Nephron progenitor cell (in vitro differentiated cells): ENCODE measurements around the gene CEMIP.

Experiments used
- DNase-seq: peaks from one replicate; pipeline ENCODE4 v3.0.0; 2021
- H3K27ac Mint-ChIP-seq: 2 replicates; pipeline ENCODE4 v1.8.0; 2021; ENCODE audit warnings: mild to moderate bottlenecking, moderate library complexity, mixed read lengths
- H3K27me3 Mint-ChIP-seq: 2 replicates; pipeline ENCODE4 v1.8.0; 2021; ENCODE audit warnings: mild to moderate bottlenecking, low read depth, mixed read lengths; ENCODE audit not compliant: poor library complexity
- H3K36me3 Mint-ChIP-seq: 2 replicates; pipeline ENCODE4 v1.8.0; 2021; ENCODE audit warnings: low read depth, mixed read lengths
- H3K4me1 Mint-ChIP-seq: 2 replicates; pipeline ENCODE4 v1.8.0; 2021; ENCODE audit warnings: mixed read lengths
- H3K4me3 Mint-ChIP-seq: 2 replicates; pipeline ENCODE4 v1.8.0; 2021; ENCODE audit warnings: mild to moderate bottlenecking, moderate library complexity, mixed read lengths
- H3K9me3 Mint-ChIP-seq: 2 replicates; pipeline ENCODE4 v1.8.0; 2021; ENCODE audit warnings: mild to moderate bottlenecking, moderate library complexity, mixed read lengths
- TF ChIP-seq, protein P1 (sequence below): fragments of 200-600 bp; sonication (generic); IDR thresholded peaks from 2 replicates; pipeline ENCODE4 v1.5.0; 2021; ENCODE audit warnings: antibody characterized with exemption

The CEMIP gene

DNA sequence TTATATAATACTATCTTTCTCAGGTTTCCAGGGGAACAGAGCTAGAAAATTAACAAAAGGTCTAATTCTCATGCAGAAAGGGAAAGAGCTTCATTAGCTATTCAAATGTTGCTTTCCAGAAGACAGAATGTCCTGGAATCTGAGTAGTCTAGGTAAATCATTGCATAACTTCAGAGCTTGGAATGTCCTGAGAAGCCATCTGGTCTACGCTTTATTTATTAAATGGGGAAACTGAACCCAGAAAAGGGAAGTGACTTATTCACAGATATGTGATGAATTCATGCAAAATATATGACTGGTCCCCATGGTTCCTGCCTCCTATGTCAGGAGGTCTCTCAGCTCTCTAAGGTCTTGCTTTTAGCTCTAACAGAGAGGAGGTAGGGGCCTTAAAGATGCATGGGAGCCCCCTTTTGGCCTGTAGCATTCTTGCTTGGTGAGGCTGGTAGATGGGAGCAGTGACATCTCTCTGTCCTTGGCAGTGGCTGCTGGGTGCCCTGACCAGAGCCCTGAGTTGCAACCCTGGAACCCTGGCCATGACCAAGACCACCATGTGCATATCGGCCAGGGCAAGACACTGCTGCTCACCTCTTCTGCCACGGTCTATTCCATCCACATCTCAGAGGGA, 99.2 kb downstream of the CEMIP start:
- peaks cover 48% of the 10 kb centered on the region for H3K4me1 Mint-ChIP-seq
- H3K4me3 Mint-ChIP-seq = no peak overlapping the region
- TF ChIP-seq, protein P1, sequence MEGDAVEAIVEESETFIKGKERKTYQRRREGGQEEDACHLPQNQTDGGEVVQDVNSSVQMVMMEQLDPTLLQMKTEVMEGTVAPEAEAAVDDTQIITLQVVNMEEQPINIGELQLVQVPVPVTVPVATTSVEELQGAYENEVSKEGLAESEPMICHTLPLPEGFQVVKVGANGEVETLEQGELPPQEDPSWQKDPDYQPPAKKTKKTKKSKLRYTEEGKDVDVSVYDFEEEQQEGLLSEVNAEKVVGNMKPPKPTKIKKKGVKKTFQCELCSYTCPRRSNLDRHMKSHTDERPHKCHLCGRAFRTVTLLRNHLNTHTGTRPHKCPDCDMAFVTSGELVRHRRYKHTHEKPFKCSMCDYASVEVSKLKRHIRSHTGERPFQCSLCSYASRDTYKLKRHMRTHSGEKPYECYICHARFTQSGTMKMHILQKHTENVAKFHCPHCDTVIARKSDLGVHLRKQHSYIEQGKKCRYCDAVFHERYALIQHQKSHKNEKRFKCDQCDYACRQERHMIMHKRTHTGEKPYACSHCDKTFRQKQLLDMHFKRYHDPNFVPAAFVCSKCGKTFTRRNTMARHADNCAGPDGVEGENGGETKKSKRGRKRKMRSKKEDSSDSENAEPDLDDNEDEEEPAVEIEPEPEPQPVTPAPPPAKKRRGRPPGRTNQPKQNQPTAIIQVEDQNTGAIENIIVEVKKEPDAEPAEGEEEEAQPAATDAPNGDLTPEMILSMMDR = no peak
- no peak for DNase-seq
- H3K36me3 Mint-ChIP-seq = no peaks in the 10 kb centered on the region
- H3K27me3 Mint-ChIP-seq = peaks cover 18% of the 10 kb centered on the region
- no peak overlapping the region for H3K27ac Mint-ChIP-seq
- no peaks in the 10 kb centered on the region for H3K9me3 Mint-ChIP-seq

DNA sequence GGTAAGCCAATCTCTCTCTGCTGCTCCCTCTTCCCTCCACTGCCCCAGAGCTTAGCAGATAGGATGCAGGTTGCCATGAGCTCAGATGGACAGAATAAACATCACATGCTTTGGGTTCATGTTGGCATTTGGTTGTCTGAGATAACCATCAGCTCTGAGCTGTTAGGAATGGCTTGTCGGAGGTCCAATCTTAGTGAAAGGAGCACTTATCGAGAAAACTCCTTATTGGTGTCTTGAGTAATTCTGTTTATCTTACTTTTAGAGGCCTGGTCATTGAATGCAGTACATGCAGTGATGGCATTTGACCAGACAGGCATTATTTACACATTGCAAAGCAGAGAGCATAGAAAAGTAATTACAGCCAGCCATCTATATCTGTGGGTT, 99.7 kb downstream of the CEMIP start:
- TF ChIP-seq, protein P1 = no peak
- Mint-ChIP-seq H3K27ac (no peak overlapping the region), H3K9me3 (no peaks in the 10 kb centered on the region), H3K36me3 (no peaks in the 10 kb centered on the region), H3K4me3 (no peak overlapping the region), H3K27me3 (peaks cover 18% of the 10 kb centered on the region), H3K4me1 (peaks cover 43% of the 10 kb centered on the region)
- no peak for DNase-seq

- no peak overlapping the region for H3K27ac Mint-ChIP-seq
- TF ChIP-seq, protein P1 = no peak
- no peaks in the 10 kb centered on the region for H3K36me3 Mint-ChIP-seq
- H3K27me3 Mint-ChIP-seq = peaks cover 18% of the 10 kb centered on the region
- H3K4me3 Mint-ChIP-seq = no peak overlapping the region
- DNase-seq = no peak
- no peaks in the 10 kb centered on the region for H3K9me3 Mint-ChIP-seq
- H3K4me1 Mint-ChIP-seq = peaks cover 35% of the 10 kb centered on the region
Observed at GRCh38 chr15:80880086-80880485, 100.9 kb downstream of the CEMIP start.

DNA sequence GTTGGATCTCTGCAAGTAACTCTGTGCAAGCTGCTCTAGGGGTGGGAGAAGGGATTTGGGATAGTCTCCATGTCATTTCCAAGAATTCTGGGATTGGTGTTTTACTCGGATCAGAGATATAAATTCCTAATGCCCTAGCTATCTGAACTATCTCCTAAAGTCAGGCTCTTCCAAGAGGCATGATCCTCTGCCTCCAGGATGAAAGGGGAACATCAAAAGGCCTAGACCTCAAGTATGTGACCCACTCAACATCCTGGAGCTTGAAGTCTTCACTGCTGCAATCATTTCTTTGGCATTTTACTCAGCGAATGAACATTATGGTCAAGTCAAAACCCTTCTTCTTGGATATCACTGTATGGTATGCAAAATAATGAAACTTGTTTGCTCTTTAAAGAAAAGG, 104.5 kb downstream of the CEMIP start:
- no peak for DNase-seq
- Mint-ChIP-seq H3K27ac (no peak overlapping the region), H3K27me3 (peaks cover 10% of the 10 kb centered on the region), H3K4me3 (no peak overlapping the region), H3K9me3 (no peaks in the 10 kb centered on the region), H3K36me3 (no peaks in the 10 kb centered on the region), H3K4me1 (peaks cover 21% of the 10 kb centered on the region)
- TF ChIP-seq, protein P1 = no peak

GRCh38 chr15:80885016-80885579, 105.9 kb downstream of the CEMIP start:
- Mint-ChIP-seq H3K4me1 (peaks cover 14% of the 10 kb centered on the region), H3K27ac (no peak overlapping the region), H3K27me3 (peaks cover 10% of the 10 kb centered on the region), H3K9me3 (no peaks in the 10 kb centered on the region), H3K4me3 (no peak overlapping the region), H3K36me3 (no peaks in the 10 kb centered on the region)
- TF ChIP-seq, protein P1 = no peak
- no peak for DNase-seq

GRCh38 chr15:80887148-80887547, 108.0 kb downstream of the CEMIP start:
- peaks cover 8% of the 10 kb centered on the region for H3K27me3 Mint-ChIP-seq
- H3K4me1 Mint-ChIP-seq = peaks cover 17% of the 10 kb centered on the region
- no peak for DNase-seq
- H3K9me3 Mint-ChIP-seq = no peaks in the 10 kb centered on the region
- H3K27ac Mint-ChIP-seq = no peak overlapping the region
- H3K36me3 Mint-ChIP-seq = no peaks in the 10 kb centered on the region
- TF ChIP-seq, protein P1 = no peak
- no peak overlapping the region for H3K4me3 Mint-ChIP-seq
